NOMO-1 (cell line): ENCODE data around the gene GUCY1A2.
"Not testable (repeated sequence)": the region's sequence is repeated elsewhere in the genome, so short reads cannot be mapped to it uniquely, and the experiment has no call there.

Experiments
- DNase-seq, 2 experiments: peaks; one replicate each; lab custom pipeline; 2025; ENCODE audit not compliant: unreplicated experiment in 2 of 2; lab: John Stamatoyannopoulos, UW

GUCY1A2 gene

GRCh38 chr11:106842134-106842533 is 176.1 kb downstream of the GUCY1A2 start:
- DNase-seq: no peak

- no peak for DNase-seq
These were observed 177.3 kb downstream of the GUCY1A2 start for GRCh38 chr11:106840947-106841346.

- DNase-seq: no peak
These were observed 178.1 kb downstream of the GUCY1A2 start for GRCh38 chr11:106840146-106840545.

- no peak for DNase-seq
These were observed 183.7 kb downstream of the GUCY1A2 start for GRCh38 chr11:106834567-106834966.

- no peak for DNase-seq
These were observed 189.3 kb downstream of the GUCY1A2 start for GRCh38 chr11:106828976-106829375.

- no peak for DNase-seq
These were observed 189.7 kb downstream of the GUCY1A2 start for GRCh38 chr11:106828576-106828975.

- DNase-seq: no peak
These were observed 190.6 kb downstream of the GUCY1A2 start for GRCh38 chr11:106827687-106828086.

- DNase-seq: not testable (repeated sequence)
These were observed 191.7 kb downstream of the GUCY1A2 start for GRCh38 chr11:106826558-106826957.

- no peak for DNase-seq
These were observed 196.4 kb downstream of the GUCY1A2 start for GRCh38 chr11:106821826-106822225.

GRCh38 chr11:106821291-106821690 is 197.0 kb downstream of the GUCY1A2 start:
- DNase-seq: no peak

GRCh38 chr11:106818443-106818842 is 199.8 kb downstream of the GUCY1A2 start:
- no peak for DNase-seq

GRCh38 chr11:106815209-106815608 is 203.1 kb downstream of the GUCY1A2 start:
- no peak for DNase-seq

- DNase-seq: no peak
These were observed 204.5 kb downstream of the GUCY1A2 start for GRCh38 chr11:106813806-106814205.

GRCh38 chr11:106794058-106794457 is 224.2 kb downstream of the GUCY1A2 start:
- DNase-seq: no peak

GRCh38 chr11:106789406-106789805 is 228.9 kb downstream of the GUCY1A2 start:
- DNase-seq: no peak

- DNase-seq: no peak
These were observed 230.8 kb downstream of the GUCY1A2 start for GRCh38 chr11:106787454-106787853.

GRCh38 chr11:106785913-106786650 is 232.2 kb downstream of the GUCY1A2 start:
- no peak for DNase-seq

- DNase-seq: not testable (repeated sequence)
These were observed 241.0 kb downstream of the GUCY1A2 start for GRCh38 chr11:106777302-106777701.

GRCh38 chr11:106770489-106771085 is 247.7 kb downstream of the GUCY1A2 start:
- no peak for DNase-seq

GRCh38 chr11:106765469-106766258 is 252.6 kb downstream of the GUCY1A2 start:
- DNase-seq: no peak

GRCh38 chr11:106763501-106763900 is 254.8 kb downstream of the GUCY1A2 start:
- DNase-seq: no peak

GRCh38 chr11:106761745-106762144 is 256.5 kb downstream of the GUCY1A2 start:
- DNase-seq: no peak
